H1 (cell line): ENCODE results near the gene SLC17A1. TPM values are rescaled to one million over a fixed set of nuclear protein-coding genes. Genes with fewer than 3 reads are reported as not detected.

ENCODE experiments used
- CTCF ChIA-PET: fragments of 300-600 bp; sonication (Branson Sonifier 250); formaldehyde crosslinking; loops from one replicate; lab custom pipeline; 2021; ENCODE audit not compliant: partially characterized antibody; lab: Charles Lee
- POLR2A ChIA-PET: fragments of 300-600 bp; sonication (Branson Sonifier 250); formaldehyde crosslinking; loops from one replicate; lab custom pipeline; 2021; ENCODE audit warnings: inconsistent platforms; ENCODE audit not compliant: partially characterized antibody; lab: Charles Lee
- DNase-seq, 2 experiments: peaks; one replicate each; pipeline versions ENCODE4 v3.0.0 to v3.0.0-alpha.2; 2010 to 2022; ENCODE audit warnings: low spot score in 2 of 2, low read depth in 1 of 2, mixed read lengths in 1 of 2
- FAIRE-seq: peaks from 2 replicates; lab custom pipeline; 2011; peaks lifted over from hg19 to GRCh38; lab: Jason Lieb, UNC
- H2AFZ ChIP-seq: 2 replicates; pipeline ENCODE4 v1.8.1; 2012; ENCODE audit warnings: low read length, inconsistent platforms
- H2AK5ac ChIP-seq: 2 replicates; pipeline ENCODE4 v1.6.1; 2013; ENCODE audit warnings: low read depth, low read length
- H2BK120ac ChIP-seq: replicated peaks from 2 replicates; pipeline ENCODE3; 2013; ENCODE audit warnings: low read depth, low read length, inconsistent platforms
- H2BK12ac ChIP-seq: 2 replicates; pipeline ENCODE4 v1.6.1; 2013; ENCODE audit warnings: low read depth, low read length
- H2BK15ac ChIP-seq: 2 replicates; pipeline ENCODE4 v1.6.1; 2013; ENCODE audit warnings: low read length
- H2BK20ac ChIP-seq: 2 replicates; pipeline ENCODE4 v1.6.1; 2013; ENCODE audit warnings: low read length
- H2BK5ac ChIP-seq: 2 replicates; pipeline ENCODE4 v1.6.1; 2013; ENCODE audit warnings: low read depth, low read length
- H3K14ac ChIP-seq: 2 replicates; pipeline ENCODE4 v1.6.1; 2013; ENCODE audit warnings: inconsistent platforms; ENCODE audit not compliant: insufficient read length
- H3K18ac ChIP-seq: 2 replicates; pipeline ENCODE4 v1.6.1; 2013; ENCODE audit warnings: low read length; ENCODE audit errors: extremely low read depth
- H3K23ac ChIP-seq: 2 replicates; pipeline ENCODE4 v1.6.1; 2013; ENCODE audit warnings: inconsistent platforms; ENCODE audit not compliant: insufficient read length
- H3K23me2 ChIP-seq: 2 replicates; pipeline ENCODE4 v1.6.1; 2013; ENCODE audit warnings: low read depth, low read length
- H3K27ac ChIP-seq: 2 replicates; pipeline ENCODE4 v1.6.1; 2011; ENCODE audit warnings: low read depth, low read length, inconsistent platforms
- H3K27me3 ChIP-seq, 4 experiments: replicated peaks in 1 of 4; 1 replicate in 1 of 4; 2 replicates in 3 of 4; pipeline versions ENCODE4 v1.6.1 to v1.8.1; 2011 to 2013; ENCODE audit warnings: low read length in 3 of 4, mild to moderate bottlenecking in 3 of 4, inconsistent platforms in 2 of 4, mixed read lengths in 2 of 4, moderate library complexity in 1 of 4; ENCODE audit not compliant: control insufficient read depth in 3 of 4, insufficient read depth in 3 of 4; ENCODE audit errors: extremely low read depth in 1 of 4
- H3K36me3 ChIP-seq, 4 experiments: 2 replicates each; pipeline versions ENCODE4 v1.6.1 to v1.8.1; 2011 to 2013; ENCODE audit warnings: mild to moderate bottlenecking in 4 of 4, low read length in 3 of 4, moderate library complexity in 2 of 4, control low read depth in 1 of 4, inconsistent platforms in 1 of 4; ENCODE audit not compliant: insufficient read depth in 4 of 4, control insufficient read depth in 2 of 4
- H3K4ac ChIP-seq: replicated peaks from 2 replicates; pipeline ENCODE3; 2013; ENCODE audit warnings: low read length, low read depth, mixed read lengths, inconsistent platforms; ENCODE audit not compliant: insufficient read length
- H3K4me1 ChIP-seq, 4 experiments: replicated peaks in 1 of 4; 1 replicate in 1 of 4; 2 replicates in 3 of 4; pipeline versions ENCODE4 v1.6.1 to v1.8.1; 2011 to 2013; ENCODE audit warnings: low read length in 3 of 4, inconsistent platforms in 2 of 4, mixed read lengths in 1 of 4; ENCODE audit not compliant: insufficient read depth in 4 of 4, control insufficient read depth in 3 of 4
- H3K4me2 ChIP-seq, 2 experiments: 2 replicates each; pipeline versions ENCODE4 v1.6.1 to v1.8.1; 2011 to 2013; ENCODE audit warnings: low read depth in 2 of 2, low read length in 2 of 2, control low read depth in 1 of 2, inconsistent platforms in 1 of 2, mild to moderate bottlenecking in 1 of 2; ENCODE audit not compliant: insufficient read depth in 1 of 2
- H3K4me3 ChIP-seq, 4 experiments: fragments of 200-600, 300-600 bp in 1 of 4; sonication (generic), shearing (Covaris generic), sonication (Bioruptor Twin) in 1 of 4; 2 replicates each; pipeline versions ENCODE4 v1.5.1 to v1.8.1; 2011 to 2016; ENCODE audit warnings: low read length in 4 of 4, low read depth in 3 of 4, control low read depth in 2 of 4, inconsistent platforms in 2 of 4, mild to moderate bottlenecking in 2 of 4, mixed read lengths in 1 of 4, moderate library complexity in 1 of 4; ENCODE audit not compliant: insufficient read depth in 2 of 4; ENCODE audit errors: extremely low read depth in 1 of 4
- H3K56ac ChIP-seq: replicated peaks from 2 replicates; pipeline ENCODE3; 2013; ENCODE audit warnings: low read depth, mild to moderate bottlenecking, mixed read lengths, low read length, inconsistent platforms; ENCODE audit not compliant: insufficient read length
- H3K79me1 ChIP-seq: 2 replicates; pipeline ENCODE4 v1.6.1; 2013; ENCODE audit warnings: low read depth, low read length, control low read depth
- H3K79me2 ChIP-seq, 2 experiments: 2 replicates each; pipeline versions ENCODE4 v1.6.1 to v1.8.1; 2012 to 2013; ENCODE audit warnings: low read length in 2 of 2, mild to moderate bottlenecking in 2 of 2, inconsistent platforms in 1 of 2; ENCODE audit not compliant: insufficient read depth in 2 of 2, control insufficient read depth in 1 of 2
- H3K9ac ChIP-seq, 4 experiments: replicated peaks in 1 of 4; 1 replicate in 1 of 4; 2 replicates in 3 of 4; pipeline versions ENCODE4 v1.6.1 to v1.8.1; 2011 to 2013; ENCODE audit warnings: low read depth in 3 of 4, low read length in 3 of 4, control low read depth in 2 of 4, mild to moderate bottlenecking in 2 of 4, moderate library complexity in 2 of 4, inconsistent platforms in 1 of 4; ENCODE audit errors: extremely low read depth in 1 of 4
- H3K9me3 ChIP-seq, 2 experiments: 2 replicates each; pipeline versions ENCODE4 v1.6.1 to v1.8.1; 2012 to 2013; ENCODE audit warnings: mild to moderate bottlenecking in 2 of 2, moderate library complexity in 2 of 2, control low read depth in 1 of 2, inconsistent platforms in 1 of 2, low read depth in 1 of 2, low read length in 1 of 2, mixed read lengths in 1 of 2; ENCODE audit not compliant: insufficient read depth in 2 of 2
- H4K20me1 ChIP-seq, 2 experiments: replicated peaks in 1 of 2; 2 replicates each; pipeline versions ENCODE3 to v1.8.1; 2011 to 2013; ENCODE audit warnings: inconsistent platforms in 2 of 2, low read length in 2 of 2, mild to moderate bottlenecking in 1 of 2; ENCODE audit not compliant: insufficient read depth in 2 of 2, control insufficient read depth in 1 of 2
- H4K5ac ChIP-seq: 2 replicates; pipeline ENCODE4 v1.6.1; 2013; ENCODE audit warnings: low read length, low read depth, mixed read lengths, inconsistent platforms; ENCODE audit not compliant: insufficient read length
- H4K8ac ChIP-seq: 2 replicates; pipeline ENCODE4 v1.8.0; 2013; ENCODE audit warnings: mild to moderate bottlenecking, moderate library complexity, low read length, inconsistent platforms; ENCODE audit not compliant: insufficient read depth; ENCODE audit errors: extremely low read depth
- H4K91ac ChIP-seq: replicated peaks from 2 replicates; pipeline ENCODE3; 2013; ENCODE audit warnings: low read length, mixed read lengths, inconsistent platforms; ENCODE audit not compliant: insufficient read length
- BACH1 ChIP-seq: IDR thresholded peaks from 2 replicates; pipeline ENCODE4 v1.6.1; 2012; ENCODE audit warnings: low read length, improper control_type of control experiment
- CREB1 ChIP-seq: IDR thresholded peaks from 2 replicates; pipeline ENCODE4 v1.6.1; 2012; ENCODE audit warnings: inconsistent platforms
- FOSL1 ChIP-seq: IDR thresholded peaks from 2 replicates; pipeline ENCODE4 v1.6.1; 2011; ENCODE audit warnings: mild to moderate bottlenecking, low read depth, low read length, moderate library complexity; ENCODE audit not compliant: insufficient read depth
- KDM1A ChIP-seq: fragments of 200-600, 300-600 bp; sonication (generic); IDR thresholded peaks from 2 replicates; pipeline ENCODE4 v1.7.1; 2016; ENCODE audit warnings: mild to moderate bottlenecking, low read length, borderline replicate concordance
- NRF1 ChIP-seq: IDR thresholded peaks from 2 replicates; pipeline ENCODE4 v1.6.1; 2011; ENCODE audit warnings: mild to moderate bottlenecking, low read depth, low read length, improper control_type of control experiment
- POLR2A ChIP-seq, 2 experiments: IDR thresholded peaks; 1 replicate in 1 of 2; 2 replicates in 1 of 2; pipeline ENCODE4 v1.6.1; 2011; ENCODE audit warnings: low read depth in 2 of 2, low read length in 2 of 2, mild to moderate bottlenecking in 2 of 2; ENCODE audit errors: control extremely low read depth in 1 of 2
- SIRT6 ChIP-seq: IDR thresholded peaks from one replicate; pipeline ENCODE4 v1.7.1; 2012; ENCODE audit warnings: low read length, inconsistent platforms
- SP4 ChIP-seq: IDR thresholded peaks from 2 replicates; pipeline ENCODE4 v1.6.1; 2012; ENCODE audit warnings: low read length, inconsistent platforms
- TCF12 ChIP-seq: IDR thresholded peaks from 2 replicates; pipeline ENCODE4 v1.6.1; 2011; ENCODE audit warnings: low read depth, mild to moderate bottlenecking, low read length
- ZNF274 ChIP-seq: IDR thresholded peaks from 2 replicates; pipeline ENCODE4 v1.7.0; 2012; ENCODE audit warnings: low read length, borderline replicate concordance; ENCODE audit errors: extremely low read depth
- WGBS, 2 experiments: shearing (Covaris generic) in 1 of 2; methylation state at CpG; one replicate each; pipeline versions ENCODE4 v1.1.6 to v1.1.7; 2013 to 2015; ENCODE audit warnings: low lambda C conversion rate in 2 of 2, mixed read lengths in 2 of 2, inconsistent platforms in 1 of 2, low coverage in 1 of 2, missing lambda C conversion rate in 1 of 2; ENCODE audit not compliant: insufficient replicate concordance in 2 of 2, insufficient coverage in 1 of 2, insufficient read length in 1 of 2; ENCODE audit errors: extremely low coverage in 1 of 2, missing lambda C conversion rate in 1 of 2; 5-methylcytosine and 5-hydroxymethylcytosine counted together
- polyA plus RNA-seq, 7 experiments: library from polyadenylated mRNA; depleted of rRNA in 3 of 7; stranded (reverse) in 5 of 7; unstranded in 2 of 7; fragments of >200 nt in 5 of 7; fragments of 200-250 nt in 2 of 7; gene quantifications; 1 replicate in 5 of 7; 2 replicates in 1 of 7; 4 replicates in 1 of 7; pipeline versions ENCODE4 v1.2.1 to v1.2.3, GENCODE V29; 2011 to 2013; ENCODE audit warnings: missing spikeins in 2 of 7, mixed read lengths in 2 of 7
- total RNA-seq: library from RNA; stranded (reverse); fragmentation: NEBNext Ultra II Directional; extraction: Animal tissue kit (Norgen Biotek cat#: 25700); gene quantifications from 2 replicates; pipeline ENCODE4 v1.2.1, GENCODE V29; 2021
- TF ChIP-seq, protein P1 (sequence below): IDR thresholded peaks from 2 replicates; pipeline ENCODE4 v1.6.1; 2011; ENCODE audit warnings: low read depth, mild to moderate bottlenecking, low read length; ENCODE audit not compliant: insufficient read depth
- TF ChIP-seq, protein P2 (sequence below): IDR thresholded peaks from 2 replicates; pipeline ENCODE4 v1.6.1; 2012; ENCODE audit warnings: inconsistent platforms

The SLC17A1 gene
- total and polyA plus RNA-seq, 2 of the 8 experiments (the other 6 are each of a cell fraction or from before 2014, with no cell fraction given) = not detected

DNA sequence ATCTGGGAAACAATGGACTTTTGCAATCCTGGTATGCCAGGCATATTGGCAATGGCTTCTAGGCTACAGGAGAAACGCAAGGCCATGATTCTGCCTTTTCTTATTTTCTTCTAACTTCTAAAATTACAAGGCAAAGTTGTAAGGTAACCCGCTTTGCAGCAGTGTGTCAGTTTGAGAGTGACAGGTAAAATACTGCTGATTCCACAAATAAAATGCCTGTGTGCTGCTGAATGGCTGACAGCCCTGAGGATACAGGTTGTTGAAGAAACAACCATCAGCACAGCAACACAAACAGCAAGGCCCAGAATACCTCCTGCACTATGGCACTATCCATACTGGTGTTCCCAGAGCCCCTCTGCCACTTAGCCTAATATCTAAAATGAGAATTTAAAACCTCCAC, 37.1 kb downstream of the SLC17A1 start:
- CTCF ChIA-PET = no interaction called here
- Histone ChIP-seq H3K23me2 (no peaks in the 10 kb centered on the region), H2AFZ (no peak overlapping the region), H3K56ac (no peak overlapping the region), H3K36me3 (no peaks in the 10 kb centered on the region), H3K4me3 (no peak overlapping the region), H2AK5ac (no peak overlapping the region), H3K9ac (no peak overlapping the region), H3K4ac (no peak overlapping the region), H3K27me3 (peaks cover 0 to 1% (median 0%) of the 10 kb centered on the region in 4 experiments; a peak in 1 of 7 replicates), H3K4me2 (no peak overlapping the region), H2BK12ac (no peak overlapping the region), H4K8ac (no peak overlapping the region), H4K91ac (no peak overlapping the region), H3K4me1 (no peaks in the 10 kb centered on the region), H3K14ac (no peak overlapping the region), H4K20me1 (no peaks in the 10 kb centered on the region), H2BK120ac (no peak overlapping the region), H3K79me1 (no peaks in the 10 kb centered on the region), H4K5ac (no peak overlapping the region), H2BK5ac (no peak overlapping the region), H2BK20ac (no peak overlapping the region), H3K79me2 (no peaks in the 10 kb centered on the region), H3K27ac (no peak overlapping the region), H3K9me3 (no peaks in the 10 kb centered on the region), H3K23ac (no peak overlapping the region), H2BK15ac (no peak overlapping the region), H3K18ac (no peak overlapping the region)
- POLR2A ChIA-PET = no interaction called here
- no peak for DNase-seq
- WGBS, 2 experiments = 85% methylated on average over 2 of the region's 2 CpGs; no CpG with 5 or more reads in 1 of the 2 experiments
- TF ChIP-seq FOSL1 (no peak), KDM1A (no peak), SIRT6 (no peak), BACH1 (no peak), CREB1 (no peak), SP4 (no peak), POLR2A (IDR thresholded peaks at IDR 0.05; ENCODE audit: control extremely low read depth in 1 of 2, low read depth in 2 of 2, low read length in 2 of 2) (no peak), NRF1 (no peak), TCF12 (no peak), ZNF274 (no peak)
- TF ChIP-seq, protein P1, sequence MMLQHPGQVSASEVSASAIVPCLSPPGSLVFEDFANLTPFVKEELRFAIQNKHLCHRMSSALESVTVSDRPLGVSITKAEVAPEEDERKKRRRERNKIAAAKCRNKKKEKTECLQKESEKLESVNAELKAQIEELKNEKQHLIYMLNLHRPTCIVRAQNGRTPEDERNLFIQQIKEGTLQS = no peak
- TF ChIP-seq, protein P2, sequence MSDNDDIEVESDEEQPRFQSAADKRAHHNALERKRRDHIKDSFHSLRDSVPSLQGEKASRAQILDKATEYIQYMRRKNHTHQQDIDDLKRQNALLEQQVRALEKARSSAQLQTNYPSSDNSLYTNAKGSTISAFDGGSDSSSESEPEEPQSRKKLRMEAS = no peak
- no peak for FAIRE-seq
